Upper lobe of right lung (tissue), 1 donor: ENCODE measurements around the gene KCTD13. TPM values are rescaled to one million over a fixed set of nuclear protein-coding genes. Genes with fewer than 3 reads are reported as not detected.
"Not testable (repeated sequence)": the region's sequence is repeated elsewhere in the genome, so short reads cannot be mapped to it uniquely, and the experiment has no call there.

Experiments used
- ATAC-seq: fragments of 200-7000 bp; cut with Tn5 transposase; one replicate; pipeline ENCODE4 v1.9.1; 2020; ENCODE audit warnings: mild to moderate bottlenecking, moderate library complexity
- DNase-seq: peaks from one replicate; pipeline ENCODE4 v3.0.0-alpha.2; 2020
- H3K27ac ChIP-seq: fragments of 200-600 bp; one replicate; pipeline ENCODE4 v1.8.0; 2022
- H3K27me3 ChIP-seq: fragments of 200-600 bp; one replicate; pipeline ENCODE4 v1.8.0; 2022; ENCODE audit warnings: mild to moderate bottlenecking
- H3K36me3 ChIP-seq: fragments of 200-600 bp; one replicate; pipeline ENCODE4 v1.8.0; 2022
- H3K4me1 ChIP-seq: fragments of 200-600 bp; one replicate; pipeline ENCODE4 v1.8.0; 2022
- H3K4me3 ChIP-seq: fragments of 200-600 bp; one replicate; pipeline ENCODE4 v1.8.0; 2022; ENCODE audit warnings: mild to moderate bottlenecking
- H3K9me3 ChIP-seq: fragments of 200-600 bp; one replicate; pipeline ENCODE4 v1.8.0; 2022
- intact Hi-C: fragments of 100-400 bp; cut with DNase I; formaldehyde crosslinking; loops from one replicate; pipeline ENCODE4 v1.11.0; 2022
- total RNA-seq: library from RNA; stranded (reverse); fragmentation: NEBNext Ultra II Directional; extraction: Animal tissue kit (Norgen Biotek cat#: 25700); gene quantifications from one replicate; pipeline ENCODE4 v1.2.1, GENCODE V29; 2021
- TF ChIP-seq, protein P1 (sequence below): fragments of 200-600 bp; IDR thresholded peaks from one replicate; pipeline ENCODE4 v1.8.0; 2022; ENCODE audit warnings: antibody characterized with exemption
- donor health status: DM: no; HTN: yes; CAD: no; lungs with severe emphysema.

Gene KCTD13
- total RNA-seq, 1 donor from 2014 or later = 23.5 TPM

DNA sequence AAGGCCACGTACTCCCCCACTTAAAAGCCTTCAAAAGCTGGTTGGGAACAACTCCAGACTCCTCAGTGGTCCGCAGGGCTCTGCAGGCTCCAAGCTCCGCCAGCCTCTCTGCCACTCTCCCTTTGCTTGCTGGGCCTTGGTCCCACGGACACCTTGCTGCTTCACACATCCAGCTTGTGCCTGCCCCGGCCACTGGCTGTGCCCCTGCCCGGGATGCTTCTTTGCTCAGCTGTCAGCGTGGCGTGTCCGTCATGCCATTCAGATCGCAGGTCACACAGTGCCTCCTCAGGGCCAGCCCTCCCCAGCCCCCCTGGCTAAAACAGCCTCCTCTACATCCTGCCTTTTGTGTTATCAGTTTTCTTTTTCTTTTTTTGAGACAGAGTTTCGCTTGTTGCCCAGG is 13.9 kb downstream of the KCTD13 start:
- Histone ChIP-seq H3K27me3 (no peaks in the 10 kb centered on the region), H3K9me3 (no peaks in the 10 kb centered on the region), H3K36me3 (peaks cover 8% of the 10 kb centered on the region), H3K4me3 (no peak overlapping the region), H3K4me1 (no peaks in the 10 kb centered on the region), H3K27ac (no peak overlapping the region)
- intact Hi-C loops = no loop called here
- DNase-seq (peak; percentile 55), ATAC-seq (no peak)
- TF ChIP-seq, protein P1, sequence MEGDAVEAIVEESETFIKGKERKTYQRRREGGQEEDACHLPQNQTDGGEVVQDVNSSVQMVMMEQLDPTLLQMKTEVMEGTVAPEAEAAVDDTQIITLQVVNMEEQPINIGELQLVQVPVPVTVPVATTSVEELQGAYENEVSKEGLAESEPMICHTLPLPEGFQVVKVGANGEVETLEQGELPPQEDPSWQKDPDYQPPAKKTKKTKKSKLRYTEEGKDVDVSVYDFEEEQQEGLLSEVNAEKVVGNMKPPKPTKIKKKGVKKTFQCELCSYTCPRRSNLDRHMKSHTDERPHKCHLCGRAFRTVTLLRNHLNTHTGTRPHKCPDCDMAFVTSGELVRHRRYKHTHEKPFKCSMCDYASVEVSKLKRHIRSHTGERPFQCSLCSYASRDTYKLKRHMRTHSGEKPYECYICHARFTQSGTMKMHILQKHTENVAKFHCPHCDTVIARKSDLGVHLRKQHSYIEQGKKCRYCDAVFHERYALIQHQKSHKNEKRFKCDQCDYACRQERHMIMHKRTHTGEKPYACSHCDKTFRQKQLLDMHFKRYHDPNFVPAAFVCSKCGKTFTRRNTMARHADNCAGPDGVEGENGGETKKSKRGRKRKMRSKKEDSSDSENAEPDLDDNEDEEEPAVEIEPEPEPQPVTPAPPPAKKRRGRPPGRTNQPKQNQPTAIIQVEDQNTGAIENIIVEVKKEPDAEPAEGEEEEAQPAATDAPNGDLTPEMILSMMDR = no peak

DNA sequence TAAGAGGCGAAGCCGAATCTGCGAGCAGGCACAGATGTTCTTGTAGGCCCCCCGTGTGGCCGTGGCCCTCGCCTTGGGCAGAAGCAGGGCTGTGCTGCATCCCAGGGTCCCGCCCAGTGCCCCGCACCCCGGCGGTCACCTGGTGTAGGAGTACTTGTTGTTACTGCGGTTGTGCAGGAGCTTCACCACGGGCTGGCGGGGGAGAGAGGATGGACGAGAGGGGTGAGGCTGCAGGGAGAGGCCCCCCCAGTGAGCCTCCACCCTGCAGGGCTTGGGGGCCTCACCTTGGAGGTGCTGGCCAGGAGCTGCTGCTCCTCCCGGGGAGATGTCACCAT is 14.4 kb downstream of the KCTD13 start:
- Histone ChIP-seq H3K4me1 (no peaks in the 10 kb centered on the region), H3K27me3 (no peaks in the 10 kb centered on the region), H3K27ac (no peak overlapping the region), H3K4me3 (no peak overlapping the region), H3K9me3 (no peaks in the 10 kb centered on the region), H3K36me3 (peaks cover 4% of the 10 kb centered on the region)
- TF ChIP-seq, protein P1 = no peak
- no peak for ATAC-seq
- peak; percentile 62 for DNase-seq
- intact Hi-C loops = no loop called here

DNA sequence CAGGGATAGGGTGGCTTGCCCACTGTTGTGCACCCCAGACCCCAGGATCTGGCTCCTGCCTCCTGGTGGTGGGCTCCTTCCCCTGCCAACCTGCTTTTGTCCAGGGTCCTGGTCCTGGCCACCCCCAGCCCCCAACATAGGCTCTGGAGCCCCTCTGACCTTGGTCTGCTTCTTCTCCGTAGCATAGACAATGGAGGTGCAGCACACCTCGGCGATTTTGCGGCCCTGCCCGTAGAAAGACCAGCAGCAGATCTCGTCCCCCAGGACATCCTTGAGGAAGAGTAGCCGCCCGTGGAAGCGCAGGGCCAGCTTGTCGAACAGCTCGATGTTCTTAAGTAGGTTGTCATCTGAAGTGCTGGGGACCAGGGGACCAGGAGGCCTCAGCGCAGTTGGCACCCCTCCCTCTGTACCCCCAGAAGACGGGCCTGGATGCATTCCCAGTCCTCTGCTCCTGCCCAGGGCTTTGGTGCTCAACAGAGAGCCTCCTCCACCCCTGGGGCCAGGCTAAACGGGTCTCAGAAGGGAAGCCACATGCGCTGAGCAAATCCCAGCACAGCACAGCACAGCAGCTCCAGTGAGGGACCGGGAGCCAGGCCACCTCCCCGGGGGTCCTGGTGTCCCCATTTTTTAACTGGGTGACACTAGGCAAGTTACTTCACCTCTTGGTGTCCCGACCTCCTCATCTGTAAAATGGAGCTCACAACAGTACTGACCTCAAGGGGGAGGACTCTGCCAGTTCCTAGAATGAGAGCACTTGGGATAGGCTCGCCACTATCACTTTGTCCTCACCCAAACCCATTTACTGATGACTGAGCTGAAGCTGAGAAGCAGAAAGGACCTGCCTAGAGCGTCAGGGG is 15.0 kb downstream of the KCTD13 start:
- intact Hi-C loops = no loop called here
- Histone ChIP-seq H3K36me3 (no peaks in the 10 kb centered on the region), H3K27ac (no peak overlapping the region), H3K27me3 (no peaks in the 10 kb centered on the region), H3K4me3 (no peak overlapping the region), H3K4me1 (no peaks in the 10 kb centered on the region), H3K9me3 (no peaks in the 10 kb centered on the region)
- TF ChIP-seq, protein P1 = no peak
- ATAC-seq = no peak
- DNase-seq = peak; percentile 48

DNA sequence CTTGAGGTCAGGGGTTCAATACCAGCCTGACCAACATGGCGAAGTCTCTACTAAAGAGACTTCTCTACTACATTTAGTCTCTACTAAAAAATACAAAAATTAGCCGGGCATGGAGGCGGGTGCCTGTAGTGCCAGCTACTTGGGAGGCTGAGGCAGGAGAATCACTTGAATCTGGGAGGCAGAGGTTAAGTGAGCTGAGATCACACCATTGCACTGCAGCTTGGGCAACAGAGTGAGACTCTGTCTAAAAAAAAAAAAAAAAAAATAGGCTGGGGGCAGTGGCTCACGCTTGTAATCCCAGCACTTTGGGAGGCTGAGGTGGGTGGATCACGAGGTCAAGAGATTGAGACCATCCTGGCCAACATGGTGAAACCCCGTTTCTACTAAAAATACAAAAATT is 16.2 kb downstream of the KCTD13 start:
- intact Hi-C loops = not testable (repeated sequence)

DNA sequence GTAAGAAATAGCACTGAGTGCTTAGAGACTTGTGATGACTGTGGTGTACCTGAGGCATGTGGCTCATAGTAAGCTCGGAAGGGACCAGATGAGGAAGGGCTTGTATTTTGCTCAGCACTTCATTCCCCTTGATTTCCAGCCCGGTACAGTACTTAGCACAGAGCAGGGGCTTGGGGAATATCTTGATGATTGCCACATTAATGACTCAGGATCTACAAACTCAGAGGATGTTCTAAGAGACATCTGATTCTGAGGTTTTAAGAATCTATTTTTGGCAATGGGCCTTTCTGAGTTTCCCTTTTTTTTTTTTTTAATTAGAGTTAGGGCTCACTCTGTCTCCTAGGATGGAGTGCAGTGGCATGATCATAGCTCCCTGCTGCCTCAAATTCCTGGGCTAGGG is 16.6 kb downstream of the KCTD13 start:
- DNase-seq (no peak), ATAC-seq (no peak)
- H3K27ac ChIP-seq = no peak overlapping the region
- no peaks in the 10 kb centered on the region for H3K27me3 ChIP-seq
- H3K4me3 ChIP-seq = no peak overlapping the region
- intact Hi-C loops = no loop called here
- TF ChIP-seq, protein P1 = no peak
- no peaks in the 10 kb centered on the region for H3K4me1 ChIP-seq
- no peaks in the 10 kb centered on the region for H3K9me3 ChIP-seq
- no peaks in the 10 kb centered on the region for H3K36me3 ChIP-seq

More for the DNA sequence above, 16.2 kb downstream of the KCTD13 start:
- ATAC-seq, H3K4me3 ChIP-seq, H3K27ac ChIP-seq, DNase-seq, H3K4me1 ChIP-seq, H3K36me3 ChIP-seq, H3K27me3 ChIP-seq, H3K9me3 ChIP-seq: not testable (repeated sequence)

DNA sequence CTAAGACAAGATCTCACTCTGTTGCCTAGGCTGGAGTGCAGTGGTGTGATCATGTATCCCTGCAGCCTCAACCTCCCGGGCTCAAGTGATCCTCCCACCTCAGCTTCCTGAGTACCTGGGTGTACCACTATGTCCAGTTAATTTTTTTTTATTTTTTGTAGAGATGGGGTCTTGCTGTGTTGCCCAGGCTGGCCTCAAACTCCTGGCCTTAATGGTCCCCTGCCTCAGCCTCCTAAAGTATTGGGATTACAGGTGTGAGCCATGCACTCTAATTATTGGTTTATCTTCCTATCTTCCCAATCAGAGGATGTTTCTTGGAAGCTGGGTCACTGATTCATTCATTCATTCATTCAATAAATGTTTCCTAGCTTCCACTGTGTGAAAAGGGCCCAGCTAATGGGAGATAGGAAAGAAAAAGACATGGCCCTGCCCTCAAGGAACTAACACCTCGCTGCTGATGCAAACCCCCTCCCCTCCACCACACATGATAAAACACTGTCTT is 17.3 kb downstream of the KCTD13 start:
- Histone ChIP-seq H3K4me1 (no peaks in the 10 kb centered on the region), H3K36me3 (no peaks in the 10 kb centered on the region), H3K27ac (no peak overlapping the region), H3K9me3 (no peaks in the 10 kb centered on the region), H3K4me3 (no peak overlapping the region), H3K27me3 (no peaks in the 10 kb centered on the region)
- DNase-seq = no peak
- TF ChIP-seq, protein P1 = no peak
- intact Hi-C loops = no loop called here
- no peak for ATAC-seq
